HEK293 (cell line): Measurements from ENCODE around the gene DEFB131A.
"Not testable (repeated sequence)": the region's sequence is repeated elsewhere in the genome, so short reads cannot be mapped to it uniquely, and the experiment has no call there.

Experiments
- BCL11A ChIP-seq: fragments of 450-650 bp; formaldehyde crosslinking; IDR thresholded peaks from 2 replicates; pipeline ENCODE4 v1.5.1; 2016; ENCODE audit warnings: low read depth, missing biosample characterization, missing genetic modification characterization
- GLIS2 ChIP-seq: fragments of 450-650 bp; formaldehyde crosslinking; IDR thresholded peaks from 2 replicates; pipeline ENCODE4 v1.5.1; 2016; ENCODE audit warnings: missing biosample characterization, missing genetic modification characterization
- PRDM1 ChIP-seq: fragments of 450-650 bp; formaldehyde crosslinking; IDR thresholded peaks from 2 replicates; pipeline ENCODE4; 2016; ENCODE audit warnings: missing biosample characterization, missing genetic modification characterization
- REST ChIP-seq: fragments of 450-650 bp; formaldehyde crosslinking; IDR thresholded peaks from 2 replicates; pipeline ENCODE4 v1.5.1; 2016; ENCODE audit warnings: missing biosample characterization, missing genetic modification characterization
- YY1 ChIP-seq: fragments of 450-650 bp; formaldehyde crosslinking; IDR thresholded peaks from 2 replicates; pipeline ENCODE4 v1.5.1; 2018; ENCODE audit warnings: missing biosample characterization, missing genetic modification characterization
- ZBTB7A ChIP-seq: fragments of 450-650 bp; formaldehyde crosslinking; IDR thresholded peaks from 2 replicates; pipeline ENCODE4 v1.5.1; 2016; ENCODE audit warnings: low read depth, missing biosample characterization, missing genetic modification characterization
- ZNF23 ChIP-seq: fragments of 450-650 bp; formaldehyde crosslinking; IDR thresholded peaks from 2 replicates; pipeline ENCODE4 v1.5.1; 2016; ENCODE audit warnings: missing biosample characterization, missing genetic modification characterization, borderline replicate concordance
- ZNF404 ChIP-seq: fragments of 450-650 bp; formaldehyde crosslinking; IDR thresholded peaks from 2 replicates; pipeline ENCODE4 v1.5.1; 2017; ENCODE audit warnings: missing biosample characterization, missing genetic modification characterization
- ZNF530 ChIP-seq: fragments of 450-650 bp; formaldehyde crosslinking; IDR thresholded peaks from 2 replicates; pipeline ENCODE4 v1.5.1; 2016; ENCODE audit warnings: low read depth, missing biosample characterization, missing genetic modification characterization
- ZNF596 ChIP-seq: fragments of 450-650 bp; IDR thresholded peaks from 2 replicates; pipeline ENCODE4 v1.5.0; 2018; ENCODE audit warnings: missing biosample characterization, mild to moderate bottlenecking, missing genetic modification characterization, moderate library complexity
- ZNF768 ChIP-seq: fragments of 450-650 bp; formaldehyde crosslinking; IDR thresholded peaks from 2 replicates; pipeline ENCODE4 v1.5.1; 2018; ENCODE audit warnings: missing biosample characterization, mild to moderate bottlenecking, missing genetic modification characterization
- TF ChIP-seq, protein P1 (sequence below): fragments of 450-650 bp; formaldehyde crosslinking; IDR thresholded peaks from 2 replicates; pipeline ENCODE4 v1.5.1; 2016; ENCODE audit warnings: missing biosample characterization, missing genetic modification characterization

DNA sequence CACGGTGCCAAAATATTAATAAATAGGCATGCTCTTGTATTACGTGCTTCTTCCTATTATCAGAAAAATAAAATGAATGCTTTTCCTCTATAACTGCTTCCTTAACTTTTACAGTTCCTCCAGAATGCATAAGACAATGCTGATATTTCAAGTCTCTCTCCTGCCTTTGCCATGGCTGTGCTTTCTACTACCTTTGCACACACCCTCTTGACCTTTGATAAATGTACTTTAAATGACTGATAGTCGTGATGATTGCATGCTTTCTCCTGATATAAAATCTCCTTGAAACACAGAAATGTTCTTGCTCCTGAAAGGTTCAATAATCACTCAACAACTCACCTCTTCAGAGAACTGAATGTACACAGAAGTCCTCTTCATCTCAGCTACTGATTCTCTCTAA, at the start of gene DEFB131A:
- TF ChIP-seq, protein P1, sequence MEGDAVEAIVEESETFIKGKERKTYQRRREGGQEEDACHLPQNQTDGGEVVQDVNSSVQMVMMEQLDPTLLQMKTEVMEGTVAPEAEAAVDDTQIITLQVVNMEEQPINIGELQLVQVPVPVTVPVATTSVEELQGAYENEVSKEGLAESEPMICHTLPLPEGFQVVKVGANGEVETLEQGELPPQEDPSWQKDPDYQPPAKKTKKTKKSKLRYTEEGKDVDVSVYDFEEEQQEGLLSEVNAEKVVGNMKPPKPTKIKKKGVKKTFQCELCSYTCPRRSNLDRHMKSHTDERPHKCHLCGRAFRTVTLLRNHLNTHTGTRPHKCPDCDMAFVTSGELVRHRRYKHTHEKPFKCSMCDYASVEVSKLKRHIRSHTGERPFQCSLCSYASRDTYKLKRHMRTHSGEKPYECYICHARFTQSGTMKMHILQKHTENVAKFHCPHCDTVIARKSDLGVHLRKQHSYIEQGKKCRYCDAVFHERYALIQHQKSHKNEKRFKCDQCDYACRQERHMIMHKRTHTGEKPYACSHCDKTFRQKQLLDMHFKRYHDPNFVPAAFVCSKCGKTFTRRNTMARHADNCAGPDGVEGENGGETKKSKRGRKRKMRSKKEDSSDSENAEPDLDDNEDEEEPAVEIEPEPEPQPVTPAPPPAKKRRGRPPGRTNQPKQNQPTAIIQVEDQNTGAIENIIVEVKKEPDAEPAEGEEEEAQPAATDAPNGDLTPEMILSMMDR (tag by site-specific recombination), result not testable (repeated sequence)
- not testable (repeated sequence) for TF ChIP-seq ZBTB7A; ZNF768 (tag by site-specific recombination); ZNF530 (tag by site-specific recombination); PRDM1; ZNF23; REST (tag by site-specific recombination); ZNF596; BCL11A (tag by site-specific recombination); YY1 (tag by site-specific recombination); GLIS2 (tag by site-specific recombination); ZNF404
